A673 (cell line): ENCODE data around the gene VPS8. TPM values are rescaled to one million over a fixed set of nuclear protein-coding genes. Genes with fewer than 3 reads are reported as not detected.

Experiments
- BruUV-seq: library from RNA; stranded (reverse); fragments of 400-500 nt; replicated peaks from 2 replicates; lab custom pipeline; 2021; lab: Mats Ljungman, UMichigan
- CTCF ChIA-PET: fragments of 300-600 bp; sonication (Branson Sonifier 250); formaldehyde crosslinking; loops from one replicate; lab custom pipeline; 2022; ENCODE audit warnings: antibody characterized with exemption; lab: Charles Lee
- POLR2A ChIA-PET: fragments of 300-600 bp; sonication (Branson Sonifier 250); formaldehyde crosslinking; loops from one replicate; lab custom pipeline; 2022; ENCODE audit warnings: antibody characterized with exemption; ENCODE audit not compliant: low non-redundant PET; lab: Charles Lee
- DNase-seq: peaks from one replicate; pipeline ENCODE4 v3.0.0-alpha.2; 2015; ENCODE audit warnings: low spot score
- H3K27ac ChIP-seq: fragments of 200-600 bp; sonication (generic); 2 replicates; pipeline ENCODE4 v1.5.1; 2016; ENCODE audit warnings: mixed run types, low read depth, mild to moderate bottlenecking, mixed read lengths, antibody characterized with exemption, low read length; ENCODE audit not compliant: poor library complexity, severe bottlenecking
- H3K27me3 ChIP-seq: fragments of 200-600 bp; sonication (generic); replicated peaks from 2 replicates; pipeline ENCODE4 v1.6.1; 2017; ENCODE audit warnings: mixed run types, low read depth, mild to moderate bottlenecking, mixed read lengths, antibody characterized with exemption, low read length; ENCODE audit not compliant: insufficient read depth, poor library complexity
- H3K36me3 ChIP-seq: fragments of 200-600 bp; sonication (generic); 2 replicates; pipeline ENCODE4 v1.6.1; 2016; ENCODE audit warnings: mixed run types, mild to moderate bottlenecking, mixed read lengths, antibody characterized with exemption, low read length; ENCODE audit not compliant: insufficient read depth, poor library complexity, severe bottlenecking
- H3K4me1 ChIP-seq: fragments of 200-600 bp; sonication (generic); 2 replicates; pipeline ENCODE4 v1.6.1; 2017; ENCODE audit warnings: mixed run types, mild to moderate bottlenecking, mixed read lengths, antibody characterized with exemption, low read length; ENCODE audit not compliant: insufficient read depth, poor library complexity, severe bottlenecking
- H3K4me3 ChIP-seq: fragments of 200-600 bp; sonication (generic); 2 replicates; pipeline ENCODE4 v1.5.1; 2016; ENCODE audit warnings: low read depth, mixed run types, mild to moderate bottlenecking, mixed read lengths, low read length; ENCODE audit not compliant: poor library complexity, severe bottlenecking
- H3K9me3 ChIP-seq: fragments of 200-600 bp; sonication (generic); 2 replicates; pipeline ENCODE4 v1.6.1; 2016; ENCODE audit warnings: mixed run types, low read depth, mild to moderate bottlenecking, mixed read lengths, antibody characterized with exemption, low read length; ENCODE audit not compliant: poor library complexity, severe bottlenecking
- CTCF ChIP-seq: fragments of 300-800, 200-600 bp; sonication (generic); conservative IDR thresholded peaks from 2 replicates; pipeline ENCODE4 v1.5.1; 2017; ENCODE audit warnings: low read depth, mild to moderate bottlenecking, antibody characterized with exemption, low read length, moderate library complexity, mixed read lengths
- EZH2 ChIP-seq: fragments of 200-600 bp; sonication (generic); IDR thresholded peaks from 2 replicates; pipeline ENCODE4 v1.6.1; 2017; ENCODE audit warnings: borderline replicate concordance, low read depth, mild to moderate bottlenecking, mixed read lengths, antibody characterized with exemption, low read length; ENCODE audit not compliant: poor library complexity, severe bottlenecking
- intact Hi-C: fragments of 100-400 bp; cut with micrococcal nuclease; formaldehyde crosslinking; loops from one replicate; pipeline ENCODE4 v1.10.0; 2022; ENCODE audit not compliant: unreplicated experiment
- total RNA-seq: library from RNA; stranded (reverse); gene quantifications from 2 replicates; pipeline ENCODE4 v1.2.3, GENCODE V29; 2021

VPS8 gene
- total RNA-seq, 1 experiment from 2014 or later = 42.3 TPM

DNA sequence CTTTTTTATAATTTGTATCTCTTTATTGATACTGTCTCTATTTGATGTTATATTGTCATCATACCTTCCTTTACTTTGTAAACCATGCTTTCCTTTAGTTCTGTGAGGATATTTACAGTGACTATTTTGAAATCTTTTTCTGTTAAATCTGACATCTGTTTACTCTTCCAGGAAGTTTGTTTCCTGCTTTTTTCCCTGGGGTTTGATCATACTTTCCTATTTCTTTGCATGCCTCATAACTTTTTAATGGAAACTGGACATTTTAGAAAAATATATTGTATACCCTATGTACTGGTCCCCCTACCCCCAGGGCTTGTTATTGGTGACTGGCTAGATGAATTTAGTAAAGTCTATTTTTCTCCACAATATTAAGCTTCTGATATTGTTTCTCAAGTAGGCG is 225.8 kb downstream of the VPS8 start:
- Histone ChIP-seq H3K4me3 (no peak overlapping the region), H3K27me3 (no peaks in the 10 kb centered on the region), H3K27ac (no peak overlapping the region), H3K36me3 (no peaks in the 10 kb centered on the region), H3K4me1 (no peaks in the 10 kb centered on the region), H3K9me3 (no peaks in the 10 kb centered on the region)
- DNase-seq = no peak
- no TSS peak for BruUV-seq
- ChIA-PET CTCF (no interaction called here), POLR2A (no interaction called here)
- intact Hi-C loops = no loop called here
- TF ChIP-seq CTCF (no peak), EZH2 (no peak)

GRCh38 chr3:185040425-185040824 is 228.5 kb downstream of the VPS8 start:
- TF ChIP-seq EZH2 = no peak
- TF ChIP-seq CTCF = no peak
- Histone ChIP-seq H3K4me1 (no peaks in the 10 kb centered on the region), H3K27ac (no peak overlapping the region), H3K4me3 (no peak overlapping the region), H3K9me3 (no peaks in the 10 kb centered on the region), H3K36me3 (no peaks in the 10 kb centered on the region), H3K27me3 (no peaks in the 10 kb centered on the region)
- no peak for DNase-seq
- intact Hi-C loops = no loop called here
- POLR2A ChIA-PET = no interaction called here
- no TSS peak for BruUV-seq
- CTCF ChIA-PET = no interaction called here

DNA sequence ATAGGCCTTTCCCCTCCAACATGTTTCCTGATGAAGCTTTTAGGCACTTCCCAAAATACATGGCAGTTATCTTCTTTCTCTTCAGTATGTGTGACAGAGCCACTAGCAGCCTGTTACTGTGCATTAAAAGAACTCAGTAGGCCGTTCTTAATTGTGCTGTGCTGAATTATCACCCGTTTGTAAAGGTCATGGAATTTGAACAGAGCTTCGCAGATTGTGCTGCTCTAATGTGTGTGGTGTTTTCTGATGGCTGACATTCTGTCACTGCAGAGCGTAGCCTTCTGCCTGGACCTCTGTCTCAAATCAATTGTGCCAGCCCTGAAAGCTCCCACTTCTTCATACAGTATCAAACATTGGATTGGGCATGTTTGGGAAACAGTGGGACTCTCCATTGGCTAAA is 229.6 kb downstream of the VPS8 start:
- DNase-seq = no peak
- H3K27ac ChIP-seq = no peak overlapping the region
- no peaks in the 10 kb centered on the region for H3K27me3 ChIP-seq
- POLR2A ChIA-PET = no interaction called here
- H3K36me3 ChIP-seq = no peaks in the 10 kb centered on the region
- no peak overlapping the region for H3K4me3 ChIP-seq
- H3K4me1 ChIP-seq = no peaks in the 10 kb centered on the region
- CTCF ChIA-PET = no interaction called here
- intact Hi-C loops = no loop called here
- H3K9me3 ChIP-seq = no peaks in the 10 kb centered on the region
- TF ChIP-seq EZH2 = no peak
- TF ChIP-seq CTCF = no peak
- no TSS peak for BruUV-seq
